ENCODE measurements around the gene PKD2.
"Not testable (repeated sequence)": the region's sequence is repeated elsewhere in the genome, so short reads cannot be mapped to it uniquely, and the experiment has no call there.

GRCh38 chr4:88025868-88026661, 18.6 kb downstream of the PKD2 start:
- not testable (repeated sequence) for TF ChIP-seq CTCF (IDR thresholded peaks at IDR 0.05; ENCODE audit: poor library complexity, severe bottlenecking); EZH2 (IDR thresholded peaks at IDR 0.05; ENCODE audit: borderline replicate concordance, insufficient read depth, low read length, poor library complexity, severe bottlenecking); POLR2AphosphoS5 (IDR thresholded peaks at IDR 0.05); RAD21 (conservative IDR thresholded peaks at IDR 0.05)
- TF ChIP-seq, protein P1, sequence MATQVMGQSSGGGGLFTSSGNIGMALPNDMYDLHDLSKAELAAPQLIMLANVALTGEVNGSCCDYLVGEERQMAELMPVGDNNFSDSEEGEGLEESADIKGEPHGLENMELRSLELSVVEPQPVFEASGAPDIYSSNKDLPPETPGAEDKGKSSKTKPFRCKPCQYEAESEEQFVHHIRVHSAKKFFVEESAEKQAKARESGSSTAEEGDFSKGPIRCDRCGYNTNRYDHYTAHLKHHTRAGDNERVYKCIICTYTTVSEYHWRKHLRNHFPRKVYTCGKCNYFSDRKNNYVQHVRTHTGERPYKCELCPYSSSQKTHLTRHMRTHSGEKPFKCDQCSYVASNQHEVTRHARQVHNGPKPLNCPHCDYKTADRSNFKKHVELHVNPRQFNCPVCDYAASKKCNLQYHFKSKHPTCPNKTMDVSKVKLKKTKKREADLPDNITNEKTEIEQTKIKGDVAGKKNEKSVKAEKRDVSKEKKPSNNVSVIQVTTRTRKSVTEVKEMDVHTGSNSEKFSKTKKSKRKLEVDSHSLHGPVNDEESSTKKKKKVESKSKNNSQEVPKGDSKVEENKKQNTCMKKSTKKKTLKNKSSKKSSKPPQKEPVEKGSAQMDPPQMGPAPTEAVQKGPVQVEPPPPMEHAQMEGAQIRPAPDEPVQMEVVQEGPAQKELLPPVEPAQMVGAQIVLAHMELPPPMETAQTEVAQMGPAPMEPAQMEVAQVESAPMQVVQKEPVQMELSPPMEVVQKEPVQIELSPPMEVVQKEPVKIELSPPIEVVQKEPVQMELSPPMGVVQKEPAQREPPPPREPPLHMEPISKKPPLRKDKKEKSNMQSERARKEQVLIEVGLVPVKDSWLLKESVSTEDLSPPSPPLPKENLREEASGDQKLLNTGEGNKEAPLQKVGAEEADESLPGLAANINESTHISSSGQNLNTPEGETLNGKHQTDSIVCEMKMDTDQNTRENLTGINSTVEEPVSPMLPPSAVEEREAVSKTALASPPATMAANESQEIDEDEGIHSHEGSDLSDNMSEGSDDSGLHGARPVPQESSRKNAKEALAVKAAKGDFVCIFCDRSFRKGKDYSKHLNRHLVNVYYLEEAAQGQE (IDR thresholded peaks at IDR 0.05; ENCODE audit: borderline replicate concordance): not testable (repeated sequence)

Data from neural cell (in vitro differentiated cells).